Cardiac septum (tissue), 1 donor: ENCODE data around the gene MYOD1. TPM values are rescaled to one million over a fixed set of nuclear protein-coding genes. Genes with fewer than 3 reads are reported as not detected.

Experiments
- DNase-seq: peaks from one replicate; pipeline ENCODE4 v3.0.0-alpha.2; 2020; ENCODE audit warnings: low spot score
- intact Hi-C: fragments of 100-400 bp; cut with DNase I; formaldehyde crosslinking; loops from one replicate; pipeline ENCODE4 v1.14.0; 2022
- long read RNA-seq: library from polyadenylated mRNA; unstranded; transcript quantifications from one replicate; pipeline ENCODE4 v2.0.0, GENCODE V29; 2021
- total RNA-seq: library from RNA; stranded (reverse); fragmentation: NEBNext Ultra II Directional; extraction: Animal tissue kit (Norgen Biotek cat#: 25700); gene quantifications from one replicate; pipeline ENCODE4 v1.2.1, GENCODE V29; 2021
- donor health status: DM: no; HTN: no; CAD: no.

Gene MYOD1
- not detected for total RNA-seq
- long read RNA-seq, result 0 reads

GRCh38 chr11:17719028-17719937 is at the start of gene MYOD1:
TSS of gene MYOD1 (plus strand) at chr11:17719571. CDS start at chr11:17719783, 212 bp downstream.
- peak; percentile 73 for DNase-seq
- intact Hi-C loops, result no loop called here

- intact Hi-C loops, result no loop called here
- no peak for DNase-seq
These were observed 46.9 kb upstream of the MYOD1 start for GRCh38 chr11:17672469-17672868.

- intact Hi-C loops, result no loop called here
These were observed 45.4 kb upstream of the MYOD1 start for GRCh38 chr11:17673951-17674350.

GRCh38 chr11:17682848-17683247 is 36.5 kb upstream of the MYOD1 start:
- intact Hi-C loops, result no loop called here
- DNase-seq, result no peak

More at GRCh38 chr11:17673951-17674350, 45.4 kb upstream of the MYOD1 start:
- no peak for DNase-seq

- no peak for DNase-seq
- intact Hi-C loops, result no loop called here
These were observed 35.8 kb upstream of the MYOD1 start for GRCh38 chr11:17683377-17684161.

- DNase-seq, result no peak
- intact Hi-C loops, result no loop called here
These were observed 34.8 kb upstream of the MYOD1 start for GRCh38 chr11:17684550-17684949.

GRCh38 chr11:17686231-17686980 is 33.0 kb upstream of the MYOD1 start:
- no peak for DNase-seq
- intact Hi-C loops, result no loop called here

GRCh38 chr11:17687946-17688670 is 31.3 kb upstream of the MYOD1 start:
- intact Hi-C loops, result no loop called here

GRCh38 chr11:17691550-17691949 is 27.8 kb upstream of the MYOD1 start:
- no peak for DNase-seq
- intact Hi-C loops, result no loop called here

More at GRCh38 chr11:17687946-17688670, 31.3 kb upstream of the MYOD1 start:
- DNase-seq, result no peak

GRCh38 chr11:17691976-17692375 is 27.4 kb upstream of the MYOD1 start:
- intact Hi-C loops, result no loop called here
- DNase-seq, result no peak

GRCh38 chr11:17692931-17693330 is 26.4 kb upstream of the MYOD1 start:
- no peak for DNase-seq

GRCh38 chr11:17693531-17693930 is 25.8 kb upstream of the MYOD1 start:
- intact Hi-C loops, result no loop called here
- no peak for DNase-seq

More at GRCh38 chr11:17692931-17693330, 26.4 kb upstream of the MYOD1 start:
- intact Hi-C loops, result no loop called here

- intact Hi-C loops, result no loop called here
These were observed 24.8 kb upstream of the MYOD1 start for GRCh38 chr11:17694494-17695110.

GRCh38 chr11:17695454-17696441 is 23.6 kb upstream of the MYOD1 start:
- intact Hi-C loops, result no loop called here
- DNase-seq, result no peak

More at GRCh38 chr11:17694494-17695110, 24.8 kb upstream of the MYOD1 start:
- no peak for DNase-seq

GRCh38 chr11:17696741-17697140 is 22.6 kb upstream of the MYOD1 start:
- no peak for DNase-seq
- intact Hi-C loops, result no loop called here

GRCh38 chr11:17697175-17697949 is 22.0 kb upstream of the MYOD1 start:
- no peak for DNase-seq
- intact Hi-C loops, result no loop called here
